NCI-H1105 treated with DMSO at 0.1 percent for 48 hours (cell line): Measurements from ENCODE around the gene TPX2.
A peak's percentile ranks its signal among the peaks of the same experiment; 100 is the strongest.

Experiments
- DNase-seq: peaks from one replicate; lab custom pipeline; 2025; lab: John Stamatoyannopoulos, UW

The TPX2 gene, protein sequence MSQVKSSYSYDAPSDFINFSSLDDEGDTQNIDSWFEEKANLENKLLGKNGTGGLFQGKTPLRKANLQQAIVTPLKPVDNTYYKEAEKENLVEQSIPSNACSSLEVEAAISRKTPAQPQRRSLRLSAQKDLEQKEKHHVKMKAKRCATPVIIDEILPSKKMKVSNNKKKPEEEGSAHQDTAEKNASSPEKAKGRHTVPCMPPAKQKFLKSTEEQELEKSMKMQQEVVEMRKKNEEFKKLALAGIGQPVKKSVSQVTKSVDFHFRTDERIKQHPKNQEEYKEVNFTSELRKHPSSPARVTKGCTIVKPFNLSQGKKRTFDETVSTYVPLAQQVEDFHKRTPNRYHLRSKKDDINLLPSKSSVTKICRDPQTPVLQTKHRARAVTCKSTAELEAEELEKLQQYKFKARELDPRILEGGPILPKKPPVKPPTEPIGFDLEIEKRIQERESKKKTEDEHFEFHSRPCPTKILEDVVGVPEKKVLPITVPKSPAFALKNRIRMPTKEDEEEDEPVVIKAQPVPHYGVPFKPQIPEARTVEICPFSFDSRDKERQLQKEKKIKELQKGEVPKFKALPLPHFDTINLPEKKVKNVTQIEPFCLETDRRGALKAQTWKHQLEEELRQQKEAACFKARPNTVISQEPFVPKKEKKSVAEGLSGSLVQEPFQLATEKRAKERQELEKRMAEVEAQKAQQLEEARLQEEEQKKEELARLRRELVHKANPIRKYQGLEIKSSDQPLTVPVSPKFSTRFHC

DNA sequence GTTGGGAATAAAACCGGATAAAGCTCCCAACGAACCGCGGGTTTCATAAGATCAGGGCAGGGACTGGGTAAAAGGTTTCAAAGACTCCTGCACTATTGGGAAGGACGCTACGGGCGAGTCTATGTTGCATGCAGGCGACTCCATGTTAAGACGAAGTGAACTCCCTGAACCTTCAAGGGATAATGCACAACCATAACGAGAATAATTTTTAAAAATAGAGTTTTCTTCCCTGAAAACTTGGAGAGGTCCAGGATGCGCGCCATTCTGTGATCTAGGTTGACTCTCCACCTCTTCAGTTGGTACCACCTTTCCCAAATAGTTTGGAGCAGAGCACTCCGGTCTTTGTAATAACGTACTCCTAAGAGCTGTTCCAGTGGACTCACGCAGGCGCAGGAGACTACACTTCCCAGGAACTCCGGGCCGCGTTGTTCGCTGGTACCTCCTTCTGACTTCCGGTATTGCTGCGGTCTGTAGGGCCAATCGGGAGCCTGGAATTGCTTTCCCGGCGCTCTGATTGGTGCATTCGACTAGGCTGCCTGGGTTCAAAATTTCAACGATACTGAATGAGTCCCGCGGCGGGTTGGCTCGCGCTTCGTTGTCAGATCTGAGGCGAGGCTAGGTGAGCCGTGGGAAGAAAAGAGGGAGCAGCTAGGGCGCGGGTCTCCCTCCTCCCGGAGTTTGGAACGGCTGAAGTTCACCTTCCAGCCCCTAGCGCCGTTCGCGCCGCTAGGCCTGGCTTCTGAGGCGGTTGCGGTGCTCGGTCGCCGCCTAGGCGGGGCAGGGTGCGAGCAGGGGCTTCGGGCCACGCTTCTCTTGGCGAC is at the start of gene TPX2:
Gene TPX2, plus strand, starts transcription at position 562 of the 821 bp plus-strand sequence. CDS start 18,187 bp downstream, outside the sequence.
- DNase-seq: peak; percentile 99

DNA sequence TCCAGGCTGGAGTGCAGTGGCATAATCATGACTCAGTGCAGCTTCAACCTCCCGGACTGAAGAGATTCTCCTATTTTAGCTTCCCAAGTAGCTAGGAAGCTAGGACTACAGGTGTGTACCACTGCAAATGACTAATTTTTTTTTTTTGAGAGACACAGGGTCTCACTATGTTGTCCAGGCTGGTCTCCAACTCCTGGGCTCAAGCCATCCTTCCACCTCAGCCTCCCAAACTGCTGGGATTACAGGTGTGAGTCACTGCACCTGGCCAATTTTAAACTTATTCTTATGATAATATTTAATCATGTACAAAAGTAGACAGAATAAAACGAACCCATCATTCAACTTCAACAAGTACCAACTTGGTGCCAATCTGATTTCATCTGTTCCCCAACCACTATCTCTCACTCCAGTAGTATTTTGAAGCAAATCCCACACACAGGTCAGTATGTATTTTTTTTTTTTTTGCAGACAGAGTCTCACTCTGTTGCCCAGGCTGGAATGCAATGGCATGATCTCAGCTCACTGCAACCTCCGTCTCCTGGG is 48.9 kb upstream of the TPX2 start:
- no peak for DNase-seq

DNA sequence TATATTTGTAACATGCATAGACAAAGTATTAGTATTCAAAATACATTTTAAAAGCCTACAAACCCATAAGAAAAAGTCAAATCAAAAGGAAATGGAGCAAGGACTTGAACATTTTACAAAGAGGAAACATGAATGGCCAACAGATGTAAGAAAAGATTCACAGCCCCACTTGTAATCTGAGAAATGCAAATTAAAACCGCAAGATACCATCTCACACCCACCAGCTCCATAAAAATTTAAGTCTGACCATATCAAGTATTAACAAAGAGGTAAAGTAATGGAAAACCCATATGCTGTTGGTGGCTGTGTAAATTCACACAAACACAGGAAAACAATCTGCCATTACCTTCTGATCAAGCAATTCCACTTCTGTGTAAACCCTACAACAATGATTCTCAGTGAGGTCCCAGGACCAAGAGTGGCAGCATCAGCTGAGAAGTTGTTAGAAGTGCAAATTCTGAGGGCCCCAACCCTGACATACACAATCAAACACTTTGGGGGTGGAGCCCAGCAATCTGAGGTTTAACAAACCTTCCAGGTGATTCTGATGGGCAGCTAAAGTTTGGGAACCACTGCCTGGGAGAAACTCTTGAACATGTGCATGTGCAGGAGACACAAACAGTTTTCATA is 47.3 kb upstream of the TPX2 start:
- no peak for DNase-seq

DNA sequence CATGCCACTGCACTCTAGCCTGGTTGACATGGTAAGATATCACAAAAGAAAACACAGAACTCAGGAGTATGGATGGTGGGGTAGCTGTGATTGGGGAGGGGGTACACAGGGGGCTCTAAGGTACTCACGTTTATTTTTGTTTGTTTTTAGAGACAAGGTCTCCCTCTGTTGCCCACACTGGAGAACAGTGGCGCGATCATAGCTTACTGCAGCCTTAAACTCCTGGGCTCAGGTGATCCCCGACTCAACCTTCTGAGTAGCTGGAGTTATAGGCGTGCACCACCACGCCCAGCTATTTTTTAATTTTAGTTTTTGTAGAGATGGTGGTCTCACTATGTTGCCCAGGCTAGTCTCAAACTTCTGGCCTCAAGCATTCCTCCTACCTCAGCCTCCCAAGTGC is 45.7 kb upstream of the TPX2 start:
- no peak for DNase-seq

DNA sequence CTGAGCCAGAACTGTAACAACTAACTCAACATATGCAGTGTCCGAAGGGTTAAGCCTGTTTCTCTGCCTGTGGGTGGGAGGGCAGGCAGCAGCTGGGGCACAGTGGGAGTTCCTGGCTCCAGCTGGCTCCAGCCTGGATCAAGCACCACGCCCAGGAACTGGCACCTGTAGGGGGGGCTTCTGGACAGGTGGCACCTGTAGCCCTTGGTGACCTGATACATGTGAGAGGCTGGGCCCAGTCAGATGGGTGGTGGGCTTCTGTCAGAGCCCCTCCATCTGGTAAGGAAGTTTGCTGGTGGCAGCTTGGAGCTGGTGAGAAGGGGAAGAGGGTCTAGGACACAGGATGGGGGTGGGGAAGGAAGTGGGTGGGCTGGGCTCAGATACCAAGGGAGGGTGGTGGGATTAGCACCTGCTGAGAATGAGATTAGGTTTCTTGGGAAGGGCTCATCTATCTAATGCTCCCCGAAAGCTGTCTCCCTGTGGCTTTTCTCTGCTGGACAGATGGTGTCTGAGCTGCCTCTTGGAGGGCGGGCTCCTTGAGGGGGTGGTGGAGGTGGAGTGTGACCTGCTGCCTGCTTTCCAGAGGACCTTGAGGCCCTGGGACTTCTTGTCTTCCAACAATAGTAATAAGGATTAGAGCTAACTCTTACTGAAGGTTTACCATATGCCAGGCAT is 45.0 kb upstream of the TPX2 start:
- peak; percentile 23 for DNase-seq

DNA sequence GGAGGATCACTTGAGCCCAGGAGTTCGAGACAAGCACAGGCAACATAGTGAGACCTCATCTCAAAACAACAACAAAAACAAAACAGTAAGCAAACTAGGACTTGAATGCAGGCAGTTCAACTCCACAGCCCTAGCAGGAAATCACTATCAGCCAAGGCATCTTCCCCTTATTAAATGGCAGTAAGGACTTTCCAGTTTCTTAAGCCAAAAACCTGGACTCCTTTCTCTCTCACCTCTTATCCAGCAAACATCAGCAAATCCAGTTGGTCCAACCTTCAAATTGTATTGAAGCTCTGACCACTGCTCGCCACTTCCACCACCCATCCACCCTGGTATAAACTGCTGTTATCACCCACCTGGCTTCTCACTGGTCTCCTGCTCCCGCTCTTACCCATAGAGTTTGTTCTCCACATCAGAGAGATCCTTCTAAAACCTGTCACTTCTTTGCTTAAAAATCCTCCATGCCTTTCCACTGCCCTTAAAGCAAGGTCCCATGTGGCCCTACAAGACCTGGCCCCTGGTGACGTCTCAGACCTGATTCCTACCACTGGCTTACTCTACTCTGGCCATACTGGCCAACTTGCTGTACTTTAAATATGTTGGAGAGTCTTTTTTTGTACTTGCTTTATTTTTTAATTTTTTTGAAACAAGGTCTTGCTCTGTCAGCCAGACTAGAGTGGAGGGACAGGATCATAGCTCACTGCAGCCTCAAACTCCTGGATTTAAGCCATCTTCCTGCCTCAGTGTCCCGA is 44.1 kb upstream of the TPX2 start:
- DNase-seq: no peak

DNA sequence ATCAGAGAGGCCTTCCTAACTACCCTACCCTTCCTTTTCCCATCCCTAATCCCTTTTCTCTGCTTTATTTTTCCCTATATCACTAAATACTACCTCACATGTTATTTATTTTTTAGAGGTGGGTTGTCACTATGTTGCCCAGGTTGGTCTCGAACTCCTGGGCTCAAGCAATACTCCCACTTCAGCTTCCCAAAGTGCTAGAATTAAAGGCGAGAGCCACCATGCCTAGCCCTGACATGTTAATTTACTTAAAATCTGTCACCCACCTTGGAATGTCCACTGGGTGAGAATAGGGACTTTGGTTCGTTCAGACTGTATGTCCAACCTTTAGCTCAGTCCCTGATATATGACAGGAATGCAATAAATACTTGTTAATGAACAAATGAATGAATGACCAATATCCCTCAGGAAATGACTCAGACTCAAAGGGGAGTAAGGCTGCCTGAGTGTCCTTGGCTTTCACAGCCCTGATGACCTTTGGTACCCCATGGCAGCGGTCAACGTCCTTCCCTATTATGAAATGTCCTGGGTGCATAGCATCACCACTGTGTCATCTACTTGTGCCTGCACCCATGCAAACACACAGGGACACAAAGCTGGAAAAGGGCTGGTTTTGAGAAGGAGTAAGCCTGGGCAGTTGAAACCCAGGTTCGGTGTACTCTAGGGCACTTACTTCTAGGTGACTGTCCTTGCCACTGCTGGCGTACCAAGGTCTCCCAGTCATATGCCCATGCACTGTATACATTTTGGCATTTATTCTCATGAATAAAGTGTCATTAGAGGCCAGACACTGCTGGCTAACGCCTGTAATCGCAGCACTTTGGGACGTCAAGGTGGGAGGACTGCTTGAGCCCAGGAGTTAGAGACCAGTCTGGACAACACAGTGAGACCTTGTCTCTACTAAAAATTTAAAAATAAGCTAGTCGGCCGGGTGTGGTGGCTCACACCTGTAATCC is 43.0 kb upstream of the TPX2 start:
- DNase-seq: no peak

DNA sequence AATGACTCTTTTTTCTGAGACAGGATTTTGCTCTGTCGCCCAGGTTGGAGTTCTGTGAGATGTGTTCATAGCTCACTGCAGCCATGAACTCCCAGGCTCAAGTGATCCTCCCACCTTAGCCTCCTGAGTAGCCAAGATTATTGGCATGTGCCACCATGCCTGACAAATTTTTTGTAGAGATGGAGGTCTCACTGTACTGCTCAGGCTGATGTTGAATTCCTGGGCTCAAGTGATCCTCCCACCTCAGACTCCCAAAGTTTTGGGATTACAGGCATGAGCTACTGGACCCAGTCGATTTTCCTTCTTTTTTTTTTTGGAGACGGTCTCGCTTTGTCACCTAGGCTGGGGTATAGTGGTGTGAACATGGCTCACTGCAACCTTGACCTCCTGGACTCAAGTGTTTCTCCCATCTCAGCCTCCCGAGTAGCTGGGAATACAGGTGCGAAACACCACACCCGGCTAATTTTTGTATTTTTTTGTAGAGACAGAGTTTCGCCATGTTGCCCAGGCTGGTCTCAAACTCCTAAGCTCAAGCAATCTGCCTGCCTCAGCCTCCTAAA is 40.8 kb upstream of the TPX2 start:
- DNase-seq: no peak

DNA sequence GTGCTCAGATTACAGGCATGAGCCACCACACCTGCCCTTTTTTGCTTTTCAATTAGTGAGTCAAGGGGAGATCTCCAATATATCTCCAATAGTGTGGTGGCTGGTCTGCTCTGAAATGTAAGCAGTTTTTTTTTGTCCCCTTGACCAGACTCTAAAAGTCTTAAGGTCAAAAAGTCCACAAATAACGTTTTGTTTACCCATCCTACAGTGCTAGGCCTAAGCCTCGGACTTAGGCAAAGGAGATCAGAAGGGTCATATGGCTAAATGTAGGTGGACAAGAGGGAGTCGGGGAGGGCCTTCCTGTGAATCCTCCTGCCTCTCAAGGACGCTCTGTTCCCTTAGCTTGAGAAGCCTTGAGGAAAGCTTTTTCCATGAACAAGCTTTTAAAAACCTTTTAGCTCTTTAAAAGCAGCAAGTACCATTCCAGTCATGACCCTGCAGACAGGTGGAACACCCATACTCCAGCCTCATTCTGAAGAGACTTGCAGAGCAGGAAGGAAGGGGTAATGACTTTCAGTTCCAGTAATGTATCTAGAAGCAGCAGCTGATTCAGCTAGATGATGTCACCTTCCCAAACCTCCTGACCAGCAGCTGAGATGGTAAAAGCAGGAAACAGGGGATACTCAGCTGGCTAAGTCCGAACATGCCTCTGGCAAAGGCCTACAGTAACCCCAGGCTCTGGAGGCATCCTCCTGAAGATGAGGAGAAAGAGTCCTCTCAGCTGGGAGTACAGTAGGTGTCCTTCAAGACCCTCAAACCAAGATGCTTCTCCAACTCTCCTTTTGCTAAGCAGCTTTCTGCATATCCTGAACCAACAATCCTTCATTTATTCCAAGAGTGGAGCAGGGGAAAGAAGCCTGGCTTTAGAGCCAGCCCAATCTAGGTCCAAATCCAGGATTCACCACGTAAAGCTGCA is 40.0 kb upstream of the TPX2 start:
- no peak for DNase-seq

DNA sequence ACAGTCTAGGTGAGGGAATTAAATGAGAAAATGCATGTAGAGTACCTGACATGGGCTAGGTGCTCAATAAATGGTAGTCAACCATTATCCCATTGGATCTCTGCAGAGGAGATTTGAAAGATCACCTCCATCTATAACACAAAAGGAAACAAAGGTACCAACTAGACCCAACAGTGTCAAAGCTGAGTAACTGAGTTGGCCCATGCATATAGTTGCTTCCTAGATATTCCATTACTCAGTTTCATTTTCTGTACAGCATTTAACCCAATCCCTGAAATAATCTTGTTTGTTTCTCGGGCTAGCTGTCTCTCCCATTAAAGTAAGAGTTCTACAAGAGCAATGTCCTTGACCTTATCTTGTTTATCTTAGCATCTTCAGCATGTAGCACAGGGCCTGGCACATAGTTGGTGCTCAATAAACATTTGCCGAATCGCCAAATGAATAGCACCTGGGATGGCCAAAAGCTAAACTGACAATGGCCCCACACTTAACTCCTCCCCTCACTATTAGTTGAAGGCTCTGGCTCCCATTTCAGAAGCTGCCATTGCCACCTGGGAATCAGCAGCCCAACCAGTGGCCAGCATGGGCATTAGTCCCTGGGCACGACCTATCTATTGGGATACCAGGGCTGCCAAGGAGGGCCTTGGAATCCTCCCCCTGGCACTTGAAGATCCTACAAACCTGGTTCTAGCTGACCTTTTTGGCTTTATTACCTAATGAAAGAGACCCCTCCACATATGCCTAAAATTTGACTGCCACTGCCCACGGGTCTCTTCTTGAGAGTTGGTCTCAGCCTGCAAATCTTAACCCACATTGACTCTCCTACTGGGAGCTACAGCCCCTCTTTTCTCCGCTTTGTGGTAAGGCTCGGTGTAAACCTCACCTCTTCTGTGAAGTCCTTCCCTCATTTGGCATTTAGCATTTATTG is 39.0 kb upstream of the TPX2 start:
- DNase-seq: no peak

DNA sequence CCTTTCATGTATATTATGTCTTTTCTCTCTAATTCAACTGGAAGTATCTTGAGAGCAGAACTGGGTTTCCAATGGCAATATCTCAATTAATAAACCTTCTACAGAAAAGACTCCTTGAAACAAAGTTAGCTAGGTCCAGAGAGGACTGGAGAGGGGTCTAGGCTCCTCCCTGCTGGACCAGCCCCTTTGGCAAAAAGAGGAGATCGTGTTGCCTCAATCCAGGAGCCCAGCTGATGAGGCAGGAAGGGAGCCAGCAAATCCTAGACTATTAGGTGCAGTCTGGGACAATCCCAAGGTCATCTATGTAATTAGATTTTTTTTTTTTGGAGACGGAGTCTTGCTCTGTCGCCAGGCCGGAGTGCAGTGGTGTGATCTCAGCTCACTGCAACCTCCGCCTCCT is 38.3 kb upstream of the TPX2 start:
- no peak for DNase-seq

DNA sequence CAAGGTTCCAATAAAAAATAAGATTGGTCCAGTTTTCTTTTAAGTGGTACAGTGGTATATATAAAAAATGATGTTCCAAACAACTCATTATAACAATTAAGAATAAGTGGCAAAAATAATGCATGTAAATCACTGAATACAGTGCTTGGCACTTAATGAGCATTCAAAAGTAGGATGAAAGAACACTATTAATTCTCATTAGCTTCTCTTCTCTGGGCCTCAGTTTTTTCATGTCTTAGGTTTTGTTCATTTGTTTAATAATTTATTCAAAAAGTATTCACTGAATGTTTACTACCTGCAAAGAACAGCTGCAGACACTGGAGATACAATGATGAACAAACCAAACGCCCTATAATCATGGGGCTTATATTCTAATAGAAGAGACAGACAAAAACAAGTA is 37.5 kb upstream of the TPX2 start:
- DNase-seq: no peak

DNA sequence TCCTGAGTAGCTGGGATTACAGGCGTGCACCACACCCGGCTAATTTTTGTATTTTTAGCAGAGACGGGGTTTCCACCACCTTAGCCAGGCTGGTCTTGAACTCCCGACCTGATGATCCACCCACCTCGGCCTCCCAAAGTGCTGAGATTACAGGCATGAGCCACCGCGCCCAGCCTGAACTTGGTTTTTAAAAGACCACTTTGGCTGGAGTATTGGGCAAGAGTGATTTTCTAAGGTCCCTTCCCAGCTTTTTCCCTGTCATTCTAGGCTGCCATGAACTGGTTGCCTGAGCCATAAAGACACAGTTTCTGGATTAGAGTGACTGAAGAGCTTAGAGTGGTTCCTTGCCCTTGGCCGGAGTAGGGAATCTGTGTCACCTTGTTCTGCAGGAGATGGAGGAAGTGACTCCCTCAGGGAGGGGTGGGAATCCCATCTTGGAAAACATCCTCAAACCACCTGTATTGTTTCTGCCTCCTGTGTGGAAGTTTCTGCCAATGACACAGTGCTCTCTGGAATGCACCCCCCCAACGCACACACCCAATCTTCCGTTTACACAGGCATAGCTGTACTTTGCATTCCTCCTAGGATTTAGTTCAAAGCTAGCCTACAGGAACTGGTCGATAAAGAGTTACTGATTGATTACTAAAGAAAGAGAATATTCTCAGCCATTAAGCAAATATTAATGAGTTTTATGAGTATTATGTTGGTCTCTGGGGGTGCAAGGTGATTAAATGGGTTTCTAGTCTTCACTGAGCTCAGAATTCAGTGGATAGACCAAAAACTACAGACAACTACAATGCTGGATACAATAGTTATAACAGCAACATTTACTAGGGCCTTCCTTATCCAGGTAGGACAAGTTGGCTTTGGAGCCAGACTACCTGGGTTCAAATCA is 34.6 kb upstream of the TPX2 start:
- DNase-seq: no peak

DNA sequence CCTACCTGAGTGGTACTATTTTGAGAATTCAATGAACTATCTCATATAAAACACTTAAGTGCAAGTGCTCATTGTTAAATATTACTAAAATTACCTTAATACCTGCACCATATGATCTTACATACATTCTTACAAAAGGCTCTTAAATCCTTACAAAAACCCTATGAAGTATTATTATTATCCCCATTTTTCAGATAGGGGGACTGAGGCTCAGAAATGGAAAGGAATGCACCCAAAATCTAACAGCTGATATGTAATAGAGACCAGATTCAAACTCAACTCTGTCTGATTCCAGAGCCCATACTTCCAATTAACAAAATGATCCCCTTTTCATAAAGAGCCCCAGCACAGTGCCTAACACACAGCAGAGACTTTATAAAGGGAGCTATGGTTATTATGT is 33.9 kb upstream of the TPX2 start:
- DNase-seq: no peak
